NOMO-1 (cell line): ENCODE measurements around the gene NOX3.
A peak's percentile ranks its signal among the peaks of the same experiment; 100 is the strongest.
"Not testable (repeated sequence)": the region's sequence is repeated elsewhere in the genome, so short reads cannot be mapped to it uniquely, and the experiment has no call there.

ENCODE experiments used
- DNase-seq, 2 experiments: peaks; one replicate each; lab custom pipeline; 2025; ENCODE audit not compliant: unreplicated experiment in 2 of 2; lab: John Stamatoyannopoulos, UW

NOX3 gene

GRCh38 chr6:155455766-155456165 lies at the start of gene NOX3:
TSS of gene NOX3 (minus strand) at chr6:155455839. CDS start at chr6:155455800, 39 bp downstream.
- DNase-seq, result no peak

- DNase-seq, result no peak
These were observed 49.4 kb upstream of the NOX3 start for GRCh38 chr6:155504848-155505607.

GRCh38 chr6:155502393-155502792 lies 46.8 kb upstream of the NOX3 start:
- DNase-seq, result no peak

- no peak for DNase-seq
These were observed 43.9 kb upstream of the NOX3 start for GRCh38 chr6:155499574-155499973.

GRCh38 chr6:155498370-155498769 lies 42.7 kb upstream of the NOX3 start:
- no peak for DNase-seq

- no peak for DNase-seq
These were observed 41.6 kb upstream of the NOX3 start for GRCh38 chr6:155497273-155497672.

- DNase-seq, result peak; percentile 30 to 63
These were observed 39.6 kb upstream of the NOX3 start for GRCh38 chr6:155495011-155495768.

- DNase-seq, result peak; percentile 68 to 85
These were observed 38.1 kb upstream of the NOX3 start for GRCh38 chr6:155493694-155494143.

GRCh38 chr6:155493026-155493693 lies 37.5 kb upstream of the NOX3 start:
- no peak for DNase-seq

- no peak for DNase-seq
These were observed 36.6 kb upstream of the NOX3 start for GRCh38 chr6:155492061-155492735.

- DNase-seq, result no peak
These were observed 35.8 kb upstream of the NOX3 start for GRCh38 chr6:155491421-155491820.

GRCh38 chr6:155488197-155488596 lies 32.6 kb upstream of the NOX3 start:
- DNase-seq, result not testable (repeated sequence)

- no peak for DNase-seq
These were observed 31.9 kb upstream of the NOX3 start for GRCh38 chr6:155487371-155488130.

GRCh38 chr6:155486721-155487294 lies 31.2 kb upstream of the NOX3 start:
- no peak for DNase-seq

- no peak for DNase-seq
These were observed 30.1 kb upstream of the NOX3 start for GRCh38 chr6:155485756-155486155.

- no peak for DNase-seq
These were observed 28.2 kb upstream of the NOX3 start for GRCh38 chr6:155483858-155484257.

GRCh38 chr6:155481215-155481614 lies 25.6 kb upstream of the NOX3 start:
- no peak for DNase-seq

- no peak for DNase-seq
These were observed 18.1 kb upstream of the NOX3 start for GRCh38 chr6:155473741-155474140.

GRCh38 chr6:155472886-155473285 lies 17.2 kb upstream of the NOX3 start:
- no peak for DNase-seq
